HepG2 (cell line): ENCODE measurements around the gene RHOG.

ENCODE experiments used
- ATF2 ChIP-seq: sonication (generic); formaldehyde crosslinking; IDR thresholded peaks from 2 replicates; pipeline ENCODE4 v1.4.0; 2020; ENCODE audit warnings: missing genetic modification reagents
- CENPX ChIP-seq: sonication (generic); formaldehyde crosslinking; IDR thresholded peaks from 2 replicates; pipeline ENCODE4 v1.9.0; 2021; ENCODE audit warnings: mild to moderate bottlenecking, missing genetic modification reagents, moderate library complexity
- IRF9 ChIP-seq: sonication (generic); formaldehyde crosslinking; IDR thresholded peaks from 2 replicates; pipeline ENCODE4 v1.8.0; 2022; ENCODE audit warnings: missing genetic modification reagents, mild to moderate bottlenecking, borderline replicate concordance
- MED1 ChIP-seq: sonication (generic); formaldehyde crosslinking; IDR thresholded peaks from 2 replicates; pipeline ENCODE4 v1.4.0; 2020; ENCODE audit warnings: missing genetic modification reagents
- MEIS1 ChIP-seq: sonication (generic); formaldehyde crosslinking; IDR thresholded peaks from 2 replicates; pipeline ENCODE4 v1.9.0; 2021; ENCODE audit warnings: mild to moderate bottlenecking, missing genetic modification reagents, moderate library complexity, borderline replicate concordance
- REXO4 ChIP-seq: sonication (generic); formaldehyde crosslinking; IDR thresholded peaks from 2 replicates; pipeline ENCODE4 v1.8.0; 2022; ENCODE audit warnings: missing genetic modification reagents, mild to moderate bottlenecking, borderline replicate concordance
- SMC3 ChIP-seq: IDR thresholded peaks from 2 replicates; pipeline ENCODE4 v1.6.1; 2011; ENCODE audit warnings: low read length, improper control_type of control experiment
- TP53 ChIP-seq: sonication (generic); formaldehyde crosslinking; conservative IDR thresholded peaks from 2 replicates; pipeline ENCODE4 v1.4.0; 2020; ENCODE audit warnings: missing genetic modification reagents
- TF ChIP-seq, protein P1 (sequence below): sonication (generic); formaldehyde crosslinking; IDR thresholded peaks from 2 replicates; pipeline ENCODE4 v1.4.0; 2020; ENCODE audit warnings: mild to moderate bottlenecking, missing genetic modification reagents
- TF ChIP-seq, protein P2 (sequence below): sonication (generic); formaldehyde crosslinking; IDR thresholded peaks from 2 replicates; pipeline ENCODE4 v1.5.0; 2020; ENCODE audit warnings: mild to moderate bottlenecking, missing genetic modification reagents, moderate library complexity

DNA sequence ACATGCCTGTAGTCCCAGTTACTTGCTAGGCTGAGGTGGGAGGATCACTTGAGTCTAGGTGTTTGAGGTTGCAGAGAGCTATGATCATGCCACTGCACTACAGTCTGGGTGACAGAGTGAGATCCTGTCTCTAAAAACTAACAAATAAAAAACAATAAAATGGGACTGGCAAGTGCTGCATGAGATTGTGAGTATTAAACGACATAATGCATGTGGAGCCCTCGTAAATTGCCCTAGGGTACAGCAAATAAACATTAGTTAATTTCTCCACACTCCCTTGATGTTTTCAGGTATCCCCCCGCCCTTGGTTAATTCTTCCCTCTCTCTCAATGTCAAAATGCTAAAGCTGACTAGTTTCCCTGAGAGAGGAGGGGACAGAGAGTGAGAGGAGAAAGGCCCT, 4.9 kb upstream of the RHOG start:
- TF ChIP-seq, protein P1, sequence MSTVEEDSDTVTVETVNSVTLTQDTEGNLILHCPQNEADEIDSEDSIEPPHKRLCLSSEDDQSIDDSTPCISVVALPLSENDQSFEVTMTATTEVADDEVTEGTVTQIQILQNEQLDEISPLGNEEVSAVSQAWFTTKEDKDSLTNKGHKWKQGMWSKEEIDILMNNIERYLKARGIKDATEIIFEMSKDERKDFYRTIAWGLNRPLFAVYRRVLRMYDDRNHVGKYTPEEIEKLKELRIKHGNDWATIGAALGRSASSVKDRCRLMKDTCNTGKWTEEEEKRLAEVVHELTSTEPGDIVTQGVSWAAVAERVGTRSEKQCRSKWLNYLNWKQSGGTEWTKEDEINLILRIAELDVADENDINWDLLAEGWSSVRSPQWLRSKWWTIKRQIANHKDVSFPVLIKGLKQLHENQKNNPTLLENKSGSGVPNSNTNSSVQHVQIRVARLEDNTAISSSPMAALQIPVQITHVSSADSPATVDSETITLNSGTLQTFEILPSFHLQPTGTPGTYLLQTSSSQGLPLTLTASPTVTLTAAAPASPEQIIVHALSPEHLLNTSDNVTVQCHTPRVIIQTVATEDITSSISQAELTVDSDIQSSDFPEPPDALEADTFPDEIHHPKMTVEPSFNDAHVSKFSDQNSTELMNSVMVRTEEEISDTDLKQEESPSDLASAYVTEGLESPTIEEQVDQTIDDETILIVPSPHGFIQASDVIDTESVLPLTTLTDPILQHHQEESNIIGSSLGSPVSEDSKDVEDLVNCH, result no peak
- no peak for TF ChIP-seq TP53 (CRISPR knock-in tag)
- no peak for TF ChIP-seq MEIS1 (CRISPR knock-in tag)
- TF ChIP-seq MED1 (CRISPR knock-in tag), result no peak
- TF ChIP-seq SMC3, result no peak
- TF ChIP-seq CENPX (CRISPR knock-in tag), result no peak
- TF ChIP-seq IRF9, result no peak
- TF ChIP-seq ATF2 (CRISPR knock-in tag), result no peak
- no peak for TF ChIP-seq REXO4 (CRISPR knock-in tag)
- TF ChIP-seq, protein P2, sequence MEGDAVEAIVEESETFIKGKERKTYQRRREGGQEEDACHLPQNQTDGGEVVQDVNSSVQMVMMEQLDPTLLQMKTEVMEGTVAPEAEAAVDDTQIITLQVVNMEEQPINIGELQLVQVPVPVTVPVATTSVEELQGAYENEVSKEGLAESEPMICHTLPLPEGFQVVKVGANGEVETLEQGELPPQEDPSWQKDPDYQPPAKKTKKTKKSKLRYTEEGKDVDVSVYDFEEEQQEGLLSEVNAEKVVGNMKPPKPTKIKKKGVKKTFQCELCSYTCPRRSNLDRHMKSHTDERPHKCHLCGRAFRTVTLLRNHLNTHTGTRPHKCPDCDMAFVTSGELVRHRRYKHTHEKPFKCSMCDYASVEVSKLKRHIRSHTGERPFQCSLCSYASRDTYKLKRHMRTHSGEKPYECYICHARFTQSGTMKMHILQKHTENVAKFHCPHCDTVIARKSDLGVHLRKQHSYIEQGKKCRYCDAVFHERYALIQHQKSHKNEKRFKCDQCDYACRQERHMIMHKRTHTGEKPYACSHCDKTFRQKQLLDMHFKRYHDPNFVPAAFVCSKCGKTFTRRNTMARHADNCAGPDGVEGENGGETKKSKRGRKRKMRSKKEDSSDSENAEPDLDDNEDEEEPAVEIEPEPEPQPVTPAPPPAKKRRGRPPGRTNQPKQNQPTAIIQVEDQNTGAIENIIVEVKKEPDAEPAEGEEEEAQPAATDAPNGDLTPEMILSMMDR (CRISPR knock-in tag), result no peak
